Measurements from ENCODE around the gene INSYN2A. TPM values are rescaled to one million over a fixed set of nuclear protein-coding genes. Genes with fewer than 3 reads are reported as not detected.

The INSYN2A gene
- total and polyA plus RNA-seq, 7 donors, result 0.07 to 2.2 (median 0.57) TPM; not detected in 1

DNA sequence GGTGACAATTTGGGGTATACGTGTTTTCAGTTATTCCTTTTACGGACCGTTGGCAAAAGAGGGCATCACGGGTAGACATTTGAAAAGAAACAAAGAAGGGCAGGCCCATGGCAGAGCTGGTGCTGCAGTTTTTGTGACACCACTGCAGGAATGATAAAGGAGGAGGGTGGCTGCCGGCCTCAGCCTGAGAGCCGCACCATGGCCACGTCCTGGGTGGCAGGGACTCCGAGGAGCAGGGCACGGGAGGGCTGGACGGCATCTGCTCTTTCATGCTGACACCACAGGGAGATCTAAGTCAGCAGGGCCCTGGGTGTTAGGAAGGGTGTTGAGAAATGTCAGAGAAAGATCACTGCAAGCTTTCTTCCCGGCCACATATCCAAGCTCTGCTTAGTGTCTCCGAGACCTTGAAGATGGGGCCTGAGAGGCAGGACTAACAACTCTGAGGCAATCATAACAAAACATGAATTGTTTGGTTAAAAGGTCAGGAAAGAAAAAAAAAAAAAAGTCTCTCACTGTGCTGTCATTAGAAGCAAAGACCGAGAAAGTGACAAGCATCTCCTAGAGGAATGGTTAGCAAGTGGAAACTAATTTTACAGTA, 36.6 kb downstream of the INSYN2A start:
- peaks cover 0 to 40% (median 10%) of the 10 kb centered on the region in 4 donors for H3K4me1 ChIP-seq
- no peaks in the 10 kb centered on the region for H3K27me3 ChIP-seq
- TF ChIP-seq, protein P1, sequence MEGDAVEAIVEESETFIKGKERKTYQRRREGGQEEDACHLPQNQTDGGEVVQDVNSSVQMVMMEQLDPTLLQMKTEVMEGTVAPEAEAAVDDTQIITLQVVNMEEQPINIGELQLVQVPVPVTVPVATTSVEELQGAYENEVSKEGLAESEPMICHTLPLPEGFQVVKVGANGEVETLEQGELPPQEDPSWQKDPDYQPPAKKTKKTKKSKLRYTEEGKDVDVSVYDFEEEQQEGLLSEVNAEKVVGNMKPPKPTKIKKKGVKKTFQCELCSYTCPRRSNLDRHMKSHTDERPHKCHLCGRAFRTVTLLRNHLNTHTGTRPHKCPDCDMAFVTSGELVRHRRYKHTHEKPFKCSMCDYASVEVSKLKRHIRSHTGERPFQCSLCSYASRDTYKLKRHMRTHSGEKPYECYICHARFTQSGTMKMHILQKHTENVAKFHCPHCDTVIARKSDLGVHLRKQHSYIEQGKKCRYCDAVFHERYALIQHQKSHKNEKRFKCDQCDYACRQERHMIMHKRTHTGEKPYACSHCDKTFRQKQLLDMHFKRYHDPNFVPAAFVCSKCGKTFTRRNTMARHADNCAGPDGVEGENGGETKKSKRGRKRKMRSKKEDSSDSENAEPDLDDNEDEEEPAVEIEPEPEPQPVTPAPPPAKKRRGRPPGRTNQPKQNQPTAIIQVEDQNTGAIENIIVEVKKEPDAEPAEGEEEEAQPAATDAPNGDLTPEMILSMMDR (IDR thresholded peaks at IDR 0.05), result no peak
- TF ChIP-seq POLR2AphosphoS5 (IDR thresholded peaks at IDR 0.05), result peak in 3 of 4 donors; percentile 9 to 62 (median 19)
- 90 to 91% methylated on average over 13 of the region's 13 CpGs for WGBS, 2 donors
- no peaks in the 10 kb centered on the region for H3K9me3 ChIP-seq
- no peaks in the 10 kb centered on the region for H3K36me3 ChIP-seq
- intact Hi-C loops (cut with DNase I), result no loop called here
- H3K4me3 ChIP-seq, result no peak overlapping the region
- DNase-seq, result no peak
- H3K27ac ChIP-seq, result peak overlapping the region in 1 of 4 donors; percentile 26

- WGBS, 2 donors, result 97 to 98% methylated on average over 2 of the region's 2 CpGs
- DNase-seq, result no peak
- Histone ChIP-seq H3K27ac (peak overlapping the region in 2 of 4 donors; percentile 17 to 19), H3K4me1 (peaks cover 0 to 40% (median 10%) of the 10 kb centered on the region in 4 donors), H3K9me3 (no peaks in the 10 kb centered on the region), H3K4me3 (no peak overlapping the region), H3K36me3 (no peaks in the 10 kb centered on the region), H3K27me3 (no peaks in the 10 kb centered on the region)
- TF ChIP-seq POLR2AphosphoS5 (IDR thresholded peaks at IDR 0.05) (no peak), POLR2A (IDR thresholded peaks at IDR 0.05) (no peak), EP300 (IDR thresholded peaks at IDR 0.05) (no peak)
- TF ChIP-seq, protein P1 (IDR thresholded peaks at IDR 0.05), result no peak
- intact Hi-C loops (cut with DNase I), result no loop called here
Measured at GRCh38 chr10:127158662-127159061, 37.7 kb downstream of the INSYN2A start.

DNA sequence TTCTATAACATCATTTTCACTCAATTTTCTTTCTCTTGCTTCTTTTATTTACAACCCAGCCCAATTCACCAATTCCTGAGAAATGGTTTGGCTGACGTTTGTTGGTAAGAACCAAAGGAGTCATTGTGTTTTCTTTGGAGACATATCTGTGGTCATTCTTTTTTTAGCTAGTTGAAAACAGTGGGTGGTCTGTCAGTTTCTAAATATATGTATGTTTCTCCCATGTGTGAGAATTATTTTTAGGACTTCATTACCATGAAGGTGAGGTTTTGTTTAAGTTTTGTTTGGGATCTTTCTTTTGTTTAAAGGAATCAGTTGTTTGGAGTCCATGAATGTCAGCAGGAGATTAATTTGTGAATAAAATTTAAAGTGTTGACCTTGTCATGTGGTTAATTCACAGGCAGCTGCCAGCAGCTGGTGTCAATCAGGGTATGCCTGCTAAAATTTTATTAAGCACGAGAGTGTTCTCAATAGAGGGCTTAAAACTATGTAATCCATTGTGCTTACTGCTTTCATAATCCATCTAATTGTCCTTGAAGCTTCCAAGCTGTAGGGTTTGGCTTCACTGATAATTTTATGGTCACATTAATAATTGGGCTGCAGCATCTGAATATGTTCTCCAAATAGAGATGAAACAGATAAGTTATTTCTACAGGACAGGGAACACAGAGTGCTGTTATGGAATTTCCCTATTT, 38.7 kb downstream of the INSYN2A start:
- TF ChIP-seq EP300 (IDR thresholded peaks at IDR 0.05) (peak in 1 of 4 donors; percentile 28), POLR2A (IDR thresholded peaks at IDR 0.05) (no peak), POLR2AphosphoS5 (IDR thresholded peaks at IDR 0.05) (peak; percentile 28 to 73 (median 56))
- TF ChIP-seq, protein P1 (IDR thresholded peaks at IDR 0.05), result no peak
- Histone ChIP-seq H3K9me3 (no peaks in the 10 kb centered on the region), H3K4me1 (peaks cover 0 to 35% (median 10%) of the 10 kb centered on the region in 4 donors), H3K27ac (peak overlapping the region in 1 of 4 donors; percentile 34), H3K27me3 (no peaks in the 10 kb centered on the region), H3K36me3 (no peaks in the 10 kb centered on the region), H3K4me3 (no peak overlapping the region)
- DNase-seq, result no peak
- WGBS, 2 donors, result 67 to 82% methylated on average over 2 of the region's 2 CpGs
- intact Hi-C loops (cut with DNase I), result no loop called here

GRCh38 chr10:127157089-127157488, 39.3 kb downstream of the INSYN2A start:
- TF ChIP-seq, protein P1 (IDR thresholded peaks at IDR 0.05), result no peak
- TF ChIP-seq POLR2AphosphoS5 (IDR thresholded peaks at IDR 0.05), result no peak
- no peak for TF ChIP-seq EP300 (IDR thresholded peaks at IDR 0.05)
- TF ChIP-seq POLR2A (IDR thresholded peaks at IDR 0.05), result no peak
- no peaks in the 10 kb centered on the region for H3K36me3 ChIP-seq
- intact Hi-C loops (cut with DNase I), result no loop called here
- H3K27me3 ChIP-seq, result no peaks in the 10 kb centered on the region
- peaks cover 0 to 35% (median 12%) of the 10 kb centered on the region in 4 donors for H3K4me1 ChIP-seq
- no peaks in the 10 kb centered on the region for H3K9me3 ChIP-seq
- WGBS, 2 donors, result 91% methylated on average over 4 of the region's 4 CpGs
- no peak for DNase-seq
- H3K4me3 ChIP-seq, result no peak overlapping the region
- peak overlapping the region in 1 of 4 donors; percentile 34 for H3K27ac ChIP-seq
